HEK293T (cell line): ENCODE measurements around the gene OCA2.

Experiments used
- CTCF ChIA-PET: fragments of 350-600 bp; formaldehyde crosslinking; extraction: SDS; loops from one replicate; lab custom pipeline; 2021; ENCODE audit warnings: antibody characterized with exemption, inconsistent platforms; lab: Yijun Ruan, JAX
- POLR2A ChIA-PET: fragments of 350-600 bp; formaldehyde crosslinking; extraction: SDS; loops from one replicate; lab custom pipeline; 2020; ENCODE audit warnings: antibody characterized with exemption, inconsistent platforms; lab: Yijun Ruan, JAX
- DNase-seq: peaks from one replicate; pipeline ENCODE4 v3.0.0; 2012; ENCODE audit warnings: mixed read lengths; ENCODE audit errors: extremely low spot score
- ARNT ChIP-seq: fragments of 450-650 bp; IDR thresholded peaks from 2 replicates; pipeline ENCODE4 v1.6.1; 2017; ENCODE audit warnings: mild to moderate bottlenecking
- BHLHE40 ChIP-seq: fragments of 450-650 bp; IDR thresholded peaks from 2 replicates; pipeline ENCODE4 v1.6.1; 2016; ENCODE audit warnings: mild to moderate bottlenecking, moderate library complexity, borderline replicate concordance
- CTBP1 ChIP-seq: fragments of 450-650 bp; IDR thresholded peaks from 2 replicates; pipeline ENCODE4 v1.6.1; 2016; ENCODE audit warnings: borderline replicate concordance
- ELF4 ChIP-seq: fragments of 450-650 bp; IDR thresholded peaks from 2 replicates; pipeline ENCODE4 v1.6.1; 2017; ENCODE audit warnings: antibody characterized with exemption
- FOXA1 ChIP-seq: fragments of 450-650 bp; IDR thresholded peaks from 2 replicates; pipeline ENCODE4 v1.6.1; 2016; ENCODE audit warnings: mild to moderate bottlenecking
- FOXK2 ChIP-seq: fragments of 450-650 bp; IDR thresholded peaks from 2 replicates; pipeline ENCODE4 v1.6.1; 2016; ENCODE audit warnings: mild to moderate bottlenecking
- FOXM1 ChIP-seq: fragments of 450-650 bp; IDR thresholded peaks from 2 replicates; pipeline ENCODE4 v1.6.1; 2017; ENCODE audit warnings: mild to moderate bottlenecking, borderline replicate concordance
- HDGF ChIP-seq: fragments of 450-650 bp; IDR thresholded peaks from 2 replicates; pipeline ENCODE4 v1.6.1; 2017; ENCODE audit warnings: antibody characterized with exemption, borderline replicate concordance
- L3MBTL2 ChIP-seq: fragments of 450-650 bp; conservative IDR thresholded peaks from 2 replicates; pipeline ENCODE4 v1.6.1; 2016; ENCODE audit warnings: mild to moderate bottlenecking
- LEF1 ChIP-seq: fragments of 450-650 bp; IDR thresholded peaks from 2 replicates; pipeline ENCODE4 v1.6.1; 2017; ENCODE audit warnings: mild to moderate bottlenecking, borderline replicate concordance
- NFRKB ChIP-seq: fragments of 450-650 bp; IDR thresholded peaks from 2 replicates; pipeline ENCODE4 v1.6.1; 2016; ENCODE audit warnings: mild to moderate bottlenecking, moderate library complexity
- PKNOX1 ChIP-seq: fragments of 450-650 bp; IDR thresholded peaks from 2 replicates; pipeline ENCODE4 v1.6.1; 2016
- SP1 ChIP-seq: fragments of 450-650 bp; IDR thresholded peaks from 2 replicates; pipeline ENCODE4 v1.6.1; 2017
- SUZ12 ChIP-seq: fragments of 450-650 bp; IDR thresholded peaks from 2 replicates; pipeline ENCODE4 v1.6.1; 2016; ENCODE audit warnings: mild to moderate bottlenecking
- TARDBP ChIP-seq: fragments of 450-650 bp; IDR thresholded peaks from 2 replicates; pipeline ENCODE4 v1.6.1; 2016
- ZNF384 ChIP-seq: fragments of 450-650 bp; IDR thresholded peaks from 2 replicates; pipeline ENCODE4 v1.6.1; 2016

OCA2 gene

DNA sequence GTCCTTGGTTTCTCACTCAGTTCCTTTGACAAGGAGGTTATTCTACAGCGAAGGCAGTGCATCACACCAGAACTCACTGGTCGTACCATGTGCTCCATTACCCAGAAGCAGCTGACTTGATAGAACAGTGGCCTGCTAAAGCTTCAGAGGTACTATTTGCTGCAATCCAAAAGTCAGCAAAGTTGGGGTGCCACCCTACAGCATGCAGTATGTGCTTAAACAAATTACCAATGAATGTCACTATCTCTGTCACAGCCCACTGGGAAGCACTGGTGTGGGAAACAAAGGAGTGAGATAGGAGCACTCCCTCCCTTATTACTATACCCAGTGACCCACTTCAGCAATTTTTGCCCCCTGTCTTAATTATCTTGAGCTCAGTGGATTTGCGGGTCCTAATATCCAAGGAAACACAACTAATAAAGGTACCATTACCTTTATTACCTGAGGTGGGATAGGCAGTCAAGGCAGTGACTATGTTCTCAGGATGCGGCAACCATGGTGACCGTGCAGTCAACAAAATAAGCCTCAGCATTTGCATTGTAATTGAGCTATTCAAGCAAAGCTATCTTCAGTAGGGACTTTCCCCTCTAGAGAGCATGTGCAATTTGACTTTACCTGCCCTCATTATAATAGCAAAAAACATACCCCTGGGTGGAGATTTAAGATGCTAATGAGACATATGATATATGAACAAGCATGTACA, 199.4 kb downstream of the OCA2 start:
- POLR2A ChIA-PET = no interaction called here
- TF ChIP-seq FOXK2 = no peak
- no peak for TF ChIP-seq SUZ12
- no peak for TF ChIP-seq HDGF
- TF ChIP-seq TARDBP = no peak
- no peak for TF ChIP-seq NFRKB
- TF ChIP-seq ELF4 = no peak
- no peak for DNase-seq
- CTCF ChIA-PET = no interaction called here

DNA sequence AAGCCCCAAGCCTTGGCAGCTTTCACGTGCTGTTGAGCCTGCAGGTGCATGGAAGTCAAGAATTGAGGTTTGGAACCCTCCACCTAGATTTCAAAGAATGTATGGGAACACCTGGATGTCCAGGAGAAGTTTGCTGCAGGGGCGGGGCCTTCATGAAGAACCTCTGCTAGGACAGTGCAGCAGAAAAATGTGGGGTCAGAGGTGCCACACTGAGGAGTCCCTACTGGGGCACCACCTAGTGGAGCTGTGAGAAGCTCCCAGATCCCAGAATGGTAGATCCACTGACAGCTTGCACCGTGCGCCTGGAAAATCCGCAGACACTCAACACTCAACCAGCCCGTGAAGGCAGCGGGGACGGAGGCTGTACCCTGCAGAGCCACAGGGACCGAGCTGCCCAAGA, 201.6 kb downstream of the OCA2 start:
- no peak for DNase-seq
- POLR2A ChIA-PET = no interaction called here
- TF ChIP-seq ARNT = no peak
- no peak for TF ChIP-seq LEF1
- no peak for TF ChIP-seq ELF4
- TF ChIP-seq BHLHE40 = no peak
- TF ChIP-seq FOXM1 = no peak
- no peak for TF ChIP-seq SUZ12
- no peak for TF ChIP-seq FOXK2
- TF ChIP-seq L3MBTL2 = no peak
- TF ChIP-seq SP1 = no peak
- TF ChIP-seq ZNF384 = no peak
- TF ChIP-seq HDGF = no peak
- TF ChIP-seq CTBP1 = no peak
- no peak for TF ChIP-seq TARDBP
- no peak for TF ChIP-seq NFRKB
- no peak for TF ChIP-seq FOXA1
- CTCF ChIA-PET = no interaction called here

GRCh38 chr15:27894645-27895044, 204.5 kb downstream of the OCA2 start:
- TF ChIP-seq TARDBP (no peak), SUZ12 (no peak), ZNF384 (no peak), SP1 (no peak), NFRKB (no peak)
- DNase-seq = no peak
- POLR2A ChIA-PET = no interaction called here
- CTCF ChIA-PET = no interaction called here

GRCh38 chr15:27889258-27889657, 209.9 kb downstream of the OCA2 start:
- ChIA-PET CTCF (no interaction called here), POLR2A (no interaction called here)
- no peak for TF ChIP-seq HDGF
- TF ChIP-seq BHLHE40 = no peak
- no peak for TF ChIP-seq L3MBTL2
- no peak for TF ChIP-seq FOXA1
- no peak for TF ChIP-seq CTBP1
- no peak for DNase-seq

DNA sequence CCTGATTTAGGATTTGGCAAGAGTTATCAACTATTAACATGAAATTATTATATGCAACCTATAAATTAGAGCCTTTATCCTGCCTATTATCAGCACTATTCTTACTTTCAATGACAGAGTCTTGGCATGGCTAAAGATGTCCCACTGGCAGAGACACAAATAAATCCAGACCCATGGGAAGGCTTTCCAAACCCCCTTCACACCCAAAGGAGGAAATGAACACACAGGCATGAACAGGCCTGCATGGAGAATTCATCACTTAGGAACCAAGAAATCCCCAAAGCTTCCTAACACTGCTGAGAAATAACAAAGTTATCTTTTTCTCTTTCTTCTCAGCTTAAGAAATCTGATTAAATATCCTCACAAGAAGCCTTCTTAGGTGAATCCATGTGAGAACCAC, 213.9 kb downstream of the OCA2 start:
- no peak for DNase-seq
- CTCF ChIA-PET = no interaction called here
- TF ChIP-seq HDGF = no peak
- TF ChIP-seq ELF4 = no peak
- no peak for TF ChIP-seq ARNT
- TF ChIP-seq TARDBP = no peak
- POLR2A ChIA-PET = no interaction called here

DNA sequence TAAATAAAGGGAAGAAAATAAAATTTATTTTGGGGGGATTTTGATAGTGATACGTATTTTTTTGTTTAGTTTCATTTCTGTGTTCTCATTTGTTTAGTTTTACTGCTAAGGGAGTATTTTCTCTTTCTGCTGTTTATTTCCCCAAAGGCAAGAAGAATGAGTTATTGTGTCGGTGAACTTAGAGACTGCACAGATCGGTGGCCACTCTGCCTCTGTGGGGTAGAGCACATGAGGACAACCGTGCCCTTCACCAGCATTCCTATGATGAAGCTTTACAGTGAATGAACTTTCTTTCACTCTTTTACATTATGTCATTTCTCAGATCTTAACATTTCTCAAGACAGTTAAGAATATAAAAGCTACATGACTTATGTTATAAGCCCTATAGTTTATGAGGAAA, 214.4 kb downstream of the OCA2 start:
- CTCF ChIA-PET = no interaction called here
- POLR2A ChIA-PET = no interaction called here

GRCh38 chr15:27878841-27879240, 220.3 kb downstream of the OCA2 start:
- no peak for DNase-seq
- no peak for TF ChIP-seq PKNOX1
- POLR2A ChIA-PET = no interaction called here
- CTCF ChIA-PET = no interaction called here

More for the DNA sequence above, 214.4 kb downstream of the OCA2 start:
- TF ChIP-seq ZNF384 = no peak
- TF ChIP-seq SUZ12 = no peak
- TF ChIP-seq FOXK2 = no peak
- TF ChIP-seq L3MBTL2 = no peak
- TF ChIP-seq CTBP1 = no peak
- TF ChIP-seq TARDBP = no peak
- TF ChIP-seq SP1 = no peak
- no peak for TF ChIP-seq HDGF
- no peak for TF ChIP-seq FOXM1
- TF ChIP-seq ARNT = no peak
- TF ChIP-seq ELF4 = no peak
- TF ChIP-seq NFRKB = no peak
- no peak for TF ChIP-seq BHLHE40
- TF ChIP-seq PKNOX1 = no peak
- no peak for DNase-seq

DNA sequence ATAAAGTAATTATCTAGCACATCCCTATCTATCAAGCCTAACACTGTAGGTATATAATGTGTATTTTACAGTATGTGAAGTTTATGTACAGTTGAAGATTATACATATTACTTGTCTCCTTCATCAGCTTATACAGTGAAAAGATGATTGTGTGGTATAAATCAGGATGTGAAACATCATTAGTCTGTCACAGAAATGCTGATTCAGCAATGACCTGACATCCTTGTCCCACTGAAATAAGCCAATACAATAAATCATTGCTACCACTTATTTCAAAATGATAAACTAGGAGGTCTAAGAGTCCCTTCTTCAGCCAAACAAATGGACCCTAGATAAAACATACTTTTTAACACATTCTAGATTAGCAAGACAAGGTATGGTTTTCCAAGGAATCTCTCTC, 225.3 kb downstream of the OCA2 start:
- ChIA-PET POLR2A (no interaction called here), CTCF (no interaction called here)
- no peak for DNase-seq
- no peak for TF ChIP-seq CTBP1
- TF ChIP-seq BHLHE40 = no peak
- no peak for TF ChIP-seq SUZ12
- no peak for TF ChIP-seq L3MBTL2
- no peak for TF ChIP-seq FOXK2
- no peak for TF ChIP-seq ELF4
- no peak for TF ChIP-seq LEF1
- no peak for TF ChIP-seq HDGF
- TF ChIP-seq FOXA1 = no peak
- TF ChIP-seq PKNOX1 = no peak
- no peak for TF ChIP-seq ZNF384
- TF ChIP-seq NFRKB = no peak
- no peak for TF ChIP-seq SP1
- no peak for TF ChIP-seq TARDBP
- no peak for TF ChIP-seq FOXM1
- TF ChIP-seq ARNT = no peak
